Measurements from ENCODE around the gene ERI2.

DNA sequence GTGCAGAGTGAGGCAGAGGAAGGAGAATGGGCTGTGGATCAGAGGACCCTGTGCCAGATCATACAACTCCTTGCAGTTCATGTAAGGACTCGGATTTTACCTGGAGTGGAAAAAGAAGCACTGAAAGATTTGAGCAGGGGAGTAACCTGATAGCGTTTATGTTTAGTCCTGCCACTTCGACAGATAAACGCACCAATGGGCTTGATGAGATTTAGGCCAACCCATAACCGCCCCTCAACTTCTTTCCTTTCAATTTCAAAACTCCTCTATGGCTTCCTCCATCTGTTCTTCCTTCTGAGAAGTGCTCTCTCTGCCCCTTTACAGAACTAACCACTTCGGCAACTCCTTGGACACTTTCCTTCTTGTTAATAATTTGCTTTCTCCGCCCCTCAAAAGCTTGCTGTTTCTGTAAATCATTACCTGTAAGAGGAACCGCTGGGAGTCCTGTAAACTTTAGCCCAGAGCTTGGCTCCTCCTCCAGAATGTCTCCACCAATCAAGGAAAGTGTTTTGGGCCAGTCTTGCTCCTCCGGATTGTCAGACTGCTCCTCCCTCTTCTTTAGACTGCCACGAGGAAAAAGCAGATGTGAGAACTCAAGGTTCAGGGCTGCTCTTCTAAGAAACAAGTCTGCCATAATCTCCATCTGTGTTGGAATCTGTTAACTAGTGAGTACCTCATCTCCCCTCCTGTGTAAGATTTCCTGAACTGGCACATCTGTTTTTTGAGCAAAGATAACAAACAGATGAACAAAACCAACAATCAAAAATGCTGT, 42.6 kb downstream of the ERI2 start, which contains the start of gene ACSM3:
- TF ChIP-seq POLR2AphosphoS5 (IDR thresholded peaks at IDR 0.05; ENCODE audit: low read depth) (no peak), CTCF (IDR thresholded peaks at IDR 0.05; ENCODE audit: insufficient read depth, low read length) (no peak), GABPA (IDR thresholded peaks at IDR 0.05; ENCODE audit: low read depth) (no peak), SPI1 (IDR thresholded peaks at IDR 0.05; ENCODE audit: borderline replicate concordance, low read depth) (no peak)
- TF ChIP-seq, protein P1, sequence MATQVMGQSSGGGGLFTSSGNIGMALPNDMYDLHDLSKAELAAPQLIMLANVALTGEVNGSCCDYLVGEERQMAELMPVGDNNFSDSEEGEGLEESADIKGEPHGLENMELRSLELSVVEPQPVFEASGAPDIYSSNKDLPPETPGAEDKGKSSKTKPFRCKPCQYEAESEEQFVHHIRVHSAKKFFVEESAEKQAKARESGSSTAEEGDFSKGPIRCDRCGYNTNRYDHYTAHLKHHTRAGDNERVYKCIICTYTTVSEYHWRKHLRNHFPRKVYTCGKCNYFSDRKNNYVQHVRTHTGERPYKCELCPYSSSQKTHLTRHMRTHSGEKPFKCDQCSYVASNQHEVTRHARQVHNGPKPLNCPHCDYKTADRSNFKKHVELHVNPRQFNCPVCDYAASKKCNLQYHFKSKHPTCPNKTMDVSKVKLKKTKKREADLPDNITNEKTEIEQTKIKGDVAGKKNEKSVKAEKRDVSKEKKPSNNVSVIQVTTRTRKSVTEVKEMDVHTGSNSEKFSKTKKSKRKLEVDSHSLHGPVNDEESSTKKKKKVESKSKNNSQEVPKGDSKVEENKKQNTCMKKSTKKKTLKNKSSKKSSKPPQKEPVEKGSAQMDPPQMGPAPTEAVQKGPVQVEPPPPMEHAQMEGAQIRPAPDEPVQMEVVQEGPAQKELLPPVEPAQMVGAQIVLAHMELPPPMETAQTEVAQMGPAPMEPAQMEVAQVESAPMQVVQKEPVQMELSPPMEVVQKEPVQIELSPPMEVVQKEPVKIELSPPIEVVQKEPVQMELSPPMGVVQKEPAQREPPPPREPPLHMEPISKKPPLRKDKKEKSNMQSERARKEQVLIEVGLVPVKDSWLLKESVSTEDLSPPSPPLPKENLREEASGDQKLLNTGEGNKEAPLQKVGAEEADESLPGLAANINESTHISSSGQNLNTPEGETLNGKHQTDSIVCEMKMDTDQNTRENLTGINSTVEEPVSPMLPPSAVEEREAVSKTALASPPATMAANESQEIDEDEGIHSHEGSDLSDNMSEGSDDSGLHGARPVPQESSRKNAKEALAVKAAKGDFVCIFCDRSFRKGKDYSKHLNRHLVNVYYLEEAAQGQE (IDR thresholded peaks at IDR 0.05; ENCODE audit: insufficient replicate concordance, low read depth), result no peak

Data from HL-60 (cell line).